ENCODE data around the gene CRYBA1.
"Not testable (repeated sequence)": the region's sequence is repeated elsewhere in the genome, so short reads cannot be mapped to it uniquely, and the experiment has no call there.

CRYBA1 gene

GRCh38 chr17:29246628-29247027 lies at the start of gene CRYBA1:
Gene CRYBA1, plus strand, starts transcription at chr17:29246859. Its CDS starts 5 bp downstream, at chr17:29246864.
- DNase-seq (ENCODE audit: low read depth), result no peak

GRCh38 chr17:29197516-29198272 lies 49.0 kb upstream of the CRYBA1 start:
- DNase-seq (ENCODE audit: low read depth), result no peak

- not testable (repeated sequence) for DNase-seq (ENCODE audit: low read depth)
Observed at GRCh38 chr17:29204068-29204804, 42.4 kb upstream of the CRYBA1 start.

GRCh38 chr17:29205047-29205446 lies 41.6 kb upstream of the CRYBA1 start:
- DNase-seq (ENCODE audit: low read depth), result no peak

- no peak for DNase-seq (ENCODE audit: low read depth)
Observed at GRCh38 chr17:29207975-29208374, 38.7 kb upstream of the CRYBA1 start.

GRCh38 chr17:29209073-29209472 lies 37.6 kb upstream of the CRYBA1 start:
- DNase-seq (ENCODE audit: low read depth), result no peak

- DNase-seq (ENCODE audit: low read depth), result no peak
Observed at GRCh38 chr17:29210879-29211278, 35.8 kb upstream of the CRYBA1 start.

GRCh38 chr17:29212094-29212631 lies 34.5 kb upstream of the CRYBA1 start:
- no peak for DNase-seq (ENCODE audit: low read depth)

- DNase-seq (ENCODE audit: low read depth), result no peak
Observed at GRCh38 chr17:29212681-29213121, 34.0 kb upstream of the CRYBA1 start.

GRCh38 chr17:29214215-29215146 lies 32.2 kb upstream of the CRYBA1 start:
- DNase-seq (ENCODE audit: low read depth), result no peak

- no peak for DNase-seq (ENCODE audit: low read depth)
Observed at GRCh38 chr17:29215174-29215573, 31.5 kb upstream of the CRYBA1 start.

GRCh38 chr17:29215717-29216116 lies 30.9 kb upstream of the CRYBA1 start:
- DNase-seq (ENCODE audit: low read depth), result no peak

- no peak for DNase-seq (ENCODE audit: low read depth)
Observed at GRCh38 chr17:29216181-29216580, 30.5 kb upstream of the CRYBA1 start.

GRCh38 chr17:29216856-29217255 lies 29.8 kb upstream of the CRYBA1 start:
- no peak for DNase-seq (ENCODE audit: low read depth)

GRCh38 chr17:29219378-29220047 lies 27.1 kb upstream of the CRYBA1 start:
- peak; percentile 60 for DNase-seq (ENCODE audit: low read depth)

GRCh38 chr17:29221338-29221737 lies 25.3 kb upstream of the CRYBA1 start:
- not testable (repeated sequence) for DNase-seq (ENCODE audit: low read depth)

- no peak for DNase-seq (ENCODE audit: low read depth)
Observed at GRCh38 chr17:29225396-29225795, 21.3 kb upstream of the CRYBA1 start.

- no peak for DNase-seq (ENCODE audit: low read depth)
Observed at GRCh38 chr17:29233301-29233700, 13.4 kb upstream of the CRYBA1 start.

- not testable (repeated sequence) for DNase-seq (ENCODE audit: low read depth)
Observed at GRCh38 chr17:29234972-29235371, 11.7 kb upstream of the CRYBA1 start.

GRCh38 chr17:29235904-29236303 lies 10.8 kb upstream of the CRYBA1 start:
- no peak for DNase-seq (ENCODE audit: low read depth)

GRCh38 chr17:29237476-29238132 lies 9.1 kb upstream of the CRYBA1 start:
- no peak for DNase-seq (ENCODE audit: low read depth)

Measured in activated T-cell treated with anti-CD3 and anti-CD28 coated beads for 24 hours (primary cell).